DMS114 treated with DMSO at 0.1 percent for 48 hours (cell line): ENCODE data around the gene SPG7.

ENCODE experiments used
- DNase-seq: peaks from one replicate; lab custom pipeline; 2025; ENCODE audit not compliant: unreplicated experiment; lab: John Stamatoyannopoulos, UW

The SPG7 gene

DNA sequence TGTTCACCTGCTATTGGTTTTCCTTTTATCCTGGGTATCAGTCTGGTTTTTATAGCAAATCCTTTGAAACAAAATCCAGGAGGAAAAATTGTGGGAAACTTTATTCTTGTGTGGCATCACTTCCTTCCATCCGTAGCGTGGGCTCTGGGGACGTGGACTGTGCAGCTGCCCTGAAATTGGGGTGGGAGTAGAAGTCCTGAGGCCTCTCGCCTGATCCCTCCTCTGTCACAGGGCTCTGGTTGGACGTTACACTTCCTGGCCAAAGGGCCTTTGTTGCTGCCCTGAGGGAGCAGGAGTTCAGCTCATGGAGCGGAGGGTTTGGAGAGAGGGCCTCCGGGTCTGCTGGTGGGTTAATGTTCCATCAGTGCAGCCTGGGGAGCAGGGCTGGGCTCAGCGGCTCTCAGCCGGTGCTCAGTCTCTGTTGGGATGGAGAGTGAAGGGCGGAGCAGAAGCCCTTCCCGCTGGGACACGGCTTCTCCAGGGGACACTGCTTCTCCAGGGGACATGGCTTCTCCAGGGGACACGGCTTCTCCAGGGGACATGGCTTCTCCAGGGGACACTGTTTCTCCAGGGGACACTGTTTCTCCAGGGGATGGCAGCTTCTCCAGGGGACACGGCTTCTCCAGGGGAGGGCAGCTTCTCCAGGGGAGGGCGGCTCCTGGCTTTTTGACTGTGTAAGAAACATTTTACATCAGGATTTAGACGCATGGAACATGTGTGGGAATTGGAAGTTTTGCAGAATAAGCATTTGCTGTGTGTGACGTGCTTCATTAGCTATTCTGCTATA, 37.0 kb downstream of the SPG7 start:
- DNase-seq: no peak

DNA sequence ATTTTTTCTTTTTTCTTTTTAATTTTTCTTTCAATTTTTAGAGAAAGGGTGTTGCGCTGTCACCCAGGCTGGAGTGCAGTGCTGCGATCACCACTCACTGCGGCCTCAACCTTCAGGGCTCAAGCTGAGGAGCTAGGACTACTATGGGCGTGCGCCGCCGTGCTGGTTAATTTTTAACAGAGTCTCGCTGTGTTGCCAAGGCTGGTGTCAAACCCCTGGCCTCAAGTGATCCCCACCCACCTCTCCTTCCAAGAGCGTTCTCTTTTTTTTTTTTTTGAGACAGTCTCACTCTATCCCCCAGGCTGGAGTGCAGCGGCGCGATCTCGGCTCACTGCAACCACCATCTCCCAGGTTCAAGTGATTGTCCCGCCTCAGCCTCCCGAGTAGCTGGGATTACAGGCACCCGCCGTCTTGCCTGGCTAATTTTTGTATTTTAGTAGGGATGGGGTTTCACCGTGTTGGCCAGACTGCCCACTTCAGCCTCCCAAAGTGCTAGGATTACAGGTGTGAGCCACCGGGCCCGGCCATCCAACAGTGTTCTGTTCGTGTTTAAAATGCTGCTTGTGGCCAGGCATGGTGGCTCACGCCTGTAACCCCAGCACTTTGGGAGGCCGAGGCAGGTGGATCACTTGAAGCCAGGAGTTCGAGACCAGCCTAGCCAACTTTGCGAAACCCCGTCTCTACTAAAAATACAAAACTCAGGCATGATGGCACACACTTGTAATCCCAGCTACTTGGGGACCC, 37.8 kb downstream of the SPG7 start:
- no peak for DNase-seq

DNA sequence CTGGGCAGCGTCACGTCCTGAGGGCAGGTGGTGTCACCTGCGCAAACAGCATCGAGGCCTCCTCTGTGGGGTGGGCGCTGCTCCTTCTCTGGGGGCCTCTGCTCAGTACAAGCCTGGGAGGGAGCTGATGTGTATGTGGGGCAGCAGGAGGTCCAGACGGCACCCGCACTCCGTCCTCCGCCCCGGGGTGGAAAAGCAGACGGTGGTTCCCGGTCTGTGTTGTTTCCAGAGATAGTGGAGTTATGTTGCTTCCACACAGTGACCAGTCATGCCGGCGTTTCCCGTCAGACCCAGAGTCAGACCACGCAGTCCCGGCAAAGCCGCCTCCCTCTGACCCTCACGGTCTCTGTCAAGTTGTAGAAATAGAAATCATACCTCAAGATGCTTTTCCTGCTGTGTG, 38.6 kb downstream of the SPG7 start:
- DNase-seq: no peak

DNA sequence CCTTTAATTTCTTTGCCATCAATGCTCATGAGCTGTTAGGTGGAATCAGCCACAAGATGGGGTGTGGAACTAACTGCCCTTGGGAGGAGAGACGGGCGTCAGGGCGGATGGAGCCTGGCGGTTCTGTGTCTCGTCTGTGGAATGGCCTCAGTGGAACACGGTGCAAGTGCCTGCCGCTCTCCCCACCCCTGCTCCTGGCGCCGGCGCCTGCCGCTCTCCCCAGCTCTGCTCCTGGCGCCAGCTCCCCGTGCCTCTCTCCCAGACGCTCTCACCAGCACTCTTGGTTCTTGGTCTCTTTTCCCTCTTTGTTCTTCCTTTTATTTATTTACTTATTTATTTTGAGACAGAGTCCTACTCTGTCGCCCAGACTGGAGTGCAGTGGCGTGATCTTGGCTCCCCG, 39.1 kb downstream of the SPG7 start:
- no peak for DNase-seq

DNA sequence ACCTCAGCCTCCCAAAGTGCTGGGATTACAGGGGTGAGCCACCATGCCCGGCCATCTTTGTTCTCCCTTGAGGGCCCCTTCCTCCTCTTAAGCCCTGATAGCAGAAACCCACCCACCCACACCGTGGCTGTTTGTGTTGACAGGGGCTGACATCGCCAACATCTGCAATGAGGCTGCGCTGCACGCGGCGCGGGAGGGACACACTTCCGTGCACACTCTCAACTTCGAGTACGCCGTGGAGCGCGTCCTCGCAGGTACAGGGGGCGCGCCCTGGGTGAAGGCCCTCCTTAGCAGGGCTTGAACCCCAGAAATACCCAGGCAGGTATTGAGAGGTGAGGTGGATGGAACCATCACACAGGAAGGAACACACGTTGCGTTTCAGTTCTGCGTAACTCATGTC, 39.7 kb downstream of the SPG7 start:
- no peak for DNase-seq

DNA sequence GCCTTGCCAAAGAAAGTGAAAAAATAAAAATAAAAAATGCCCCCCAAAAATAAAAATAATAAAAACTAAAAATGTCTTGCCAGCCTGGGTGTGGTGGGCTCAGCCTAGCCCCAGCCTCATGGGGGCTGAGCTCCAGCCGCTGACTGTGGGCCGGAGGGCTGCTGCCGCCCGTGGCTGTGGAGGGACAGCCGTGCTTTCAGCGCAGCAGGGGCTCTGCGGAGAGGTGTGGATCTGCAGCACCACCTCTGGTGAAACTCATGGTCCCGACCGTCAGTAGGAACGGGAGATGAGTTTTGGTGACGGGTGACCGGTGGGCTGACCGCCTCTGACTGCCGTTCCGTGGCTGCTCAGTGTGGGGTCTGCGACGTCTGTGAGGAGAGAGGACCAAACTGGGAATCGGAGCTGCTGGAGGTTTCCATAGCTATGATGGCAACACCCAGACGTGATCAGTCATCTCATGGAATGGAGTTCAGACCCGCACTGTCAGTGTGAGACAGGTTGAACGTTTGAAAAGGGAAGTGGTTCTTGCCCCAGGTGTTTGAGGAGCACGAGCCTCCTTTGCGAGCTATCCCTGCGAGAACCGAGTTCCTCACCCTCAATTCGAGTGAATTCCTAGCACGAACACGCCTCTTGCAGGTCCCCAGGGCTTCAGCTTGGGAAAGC, 40.3 kb downstream of the SPG7 start:
- no peak for DNase-seq

DNA sequence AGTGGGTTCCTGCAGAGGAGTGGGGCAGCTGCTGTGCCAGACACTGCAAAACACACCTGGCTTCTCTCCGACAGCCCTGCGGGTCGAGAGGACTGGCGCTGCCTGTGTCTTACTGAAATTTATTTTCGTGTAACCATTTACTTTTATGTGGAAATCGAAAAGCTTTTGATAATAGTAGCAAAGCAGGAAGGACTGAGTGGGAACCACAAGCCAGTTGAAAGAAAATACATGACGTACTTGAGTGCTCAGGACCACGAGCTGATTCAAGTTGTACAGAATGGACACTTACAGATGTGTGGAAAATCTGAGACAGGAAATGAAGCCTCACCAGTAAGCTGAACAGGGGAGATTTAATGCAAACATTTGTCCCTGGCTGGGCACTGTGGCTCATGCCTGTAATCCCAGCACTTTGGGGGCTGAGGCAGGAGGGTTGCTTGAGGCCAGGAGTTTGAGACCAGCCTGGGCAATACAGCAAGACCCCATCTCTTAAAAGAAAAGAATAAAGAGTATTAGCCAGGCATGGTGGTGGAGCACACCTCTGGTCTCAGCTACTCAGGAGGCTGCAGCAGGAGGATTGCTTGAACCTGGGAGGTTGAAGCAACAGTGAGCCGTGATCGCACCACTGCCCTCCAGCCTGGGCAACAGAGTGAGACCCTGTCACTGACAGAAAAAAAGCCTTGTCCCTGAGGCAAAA, 41.0 kb downstream of the SPG7 start:
- no peak for DNase-seq

DNA sequence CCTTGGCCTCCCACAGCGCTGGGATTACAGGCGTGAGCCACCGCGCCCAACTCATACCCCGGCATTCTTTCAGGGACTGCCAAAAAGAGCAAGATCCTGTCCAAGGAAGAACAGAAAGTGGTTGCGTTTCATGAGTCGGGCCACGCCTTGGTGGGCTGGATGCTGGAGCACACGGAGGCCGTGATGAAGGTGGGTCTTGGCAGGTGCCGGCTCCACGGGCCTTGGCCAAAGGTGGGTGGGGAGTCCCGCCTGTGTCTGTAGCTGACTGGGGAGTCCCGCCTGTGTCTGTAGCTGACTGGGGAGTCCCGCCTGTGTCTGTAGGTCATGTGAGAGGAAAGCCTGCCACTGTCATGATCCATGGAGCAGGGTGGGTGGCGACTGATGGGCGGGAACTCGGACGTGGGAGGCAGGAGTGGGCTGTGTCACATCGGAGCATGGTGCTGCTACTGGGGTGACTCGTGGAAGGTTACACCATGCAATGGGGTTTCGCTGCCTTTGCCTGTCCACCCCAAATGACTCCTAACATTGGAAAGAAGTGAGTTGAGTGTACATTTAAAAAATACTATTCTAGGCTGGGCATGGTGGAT, 42.3 kb downstream of the SPG7 start:
- DNase-seq: no peak

DNA sequence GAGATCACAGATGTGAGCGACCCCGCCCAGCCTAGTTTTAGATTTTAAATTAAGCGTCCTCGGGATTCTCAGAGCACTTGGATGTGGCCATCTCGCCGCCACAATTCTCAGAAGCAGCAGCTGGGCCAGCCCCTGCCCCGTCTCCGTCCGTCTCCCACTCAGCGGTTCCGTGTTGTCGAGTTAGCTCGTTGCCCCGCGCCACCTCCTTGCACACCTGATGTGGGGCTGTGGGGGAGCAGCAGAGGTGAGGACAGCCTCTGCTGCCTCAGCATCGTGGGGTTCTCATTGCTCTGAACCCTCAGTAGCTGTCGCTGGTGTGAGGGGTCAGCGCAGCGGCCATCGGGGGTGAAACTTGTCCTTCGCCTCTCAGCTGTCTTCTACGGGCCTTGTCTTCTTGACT, 44.1 kb downstream of the SPG7 start:
- no peak for DNase-seq

DNA sequence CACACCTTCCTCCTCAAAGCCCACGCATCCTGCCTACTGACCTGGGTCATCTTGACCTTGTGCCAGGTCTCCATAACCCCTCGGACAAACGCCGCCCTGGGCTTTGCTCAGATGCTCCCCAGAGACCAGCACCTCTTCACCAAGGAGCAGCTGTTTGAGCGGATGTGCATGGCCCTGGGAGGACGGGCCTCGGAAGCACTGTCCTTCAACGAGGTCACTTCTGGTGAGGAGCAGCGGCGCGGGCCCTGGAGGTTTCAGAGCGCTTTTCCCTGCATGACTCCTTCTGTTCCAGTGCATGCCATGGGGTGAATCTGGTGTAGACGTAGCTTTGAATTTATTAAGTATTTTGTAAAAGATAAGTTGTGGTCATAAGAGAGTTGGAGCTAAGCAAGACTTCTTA, 44.7 kb downstream of the SPG7 start:
- no peak for DNase-seq

DNA sequence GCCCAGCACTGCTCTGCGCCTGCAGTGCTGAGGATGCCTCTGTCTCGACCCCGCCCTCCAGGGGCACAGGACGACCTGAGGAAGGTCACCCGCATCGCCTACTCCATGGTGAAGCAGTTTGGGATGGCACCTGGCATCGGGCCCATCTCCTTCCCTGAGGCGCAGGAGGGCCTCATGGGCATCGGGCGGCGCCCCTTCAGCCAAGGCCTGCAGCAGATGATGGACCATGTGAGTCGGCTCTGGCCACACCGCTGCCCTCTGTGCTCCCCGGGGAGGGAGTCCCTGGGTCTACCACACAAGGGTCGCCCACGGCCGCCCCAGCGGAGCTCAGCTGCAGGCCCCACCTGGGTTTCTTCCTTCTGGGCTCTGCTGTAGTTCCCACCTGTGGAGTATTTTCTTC, 45.5 kb downstream of the SPG7 start:
- no peak for DNase-seq

DNA sequence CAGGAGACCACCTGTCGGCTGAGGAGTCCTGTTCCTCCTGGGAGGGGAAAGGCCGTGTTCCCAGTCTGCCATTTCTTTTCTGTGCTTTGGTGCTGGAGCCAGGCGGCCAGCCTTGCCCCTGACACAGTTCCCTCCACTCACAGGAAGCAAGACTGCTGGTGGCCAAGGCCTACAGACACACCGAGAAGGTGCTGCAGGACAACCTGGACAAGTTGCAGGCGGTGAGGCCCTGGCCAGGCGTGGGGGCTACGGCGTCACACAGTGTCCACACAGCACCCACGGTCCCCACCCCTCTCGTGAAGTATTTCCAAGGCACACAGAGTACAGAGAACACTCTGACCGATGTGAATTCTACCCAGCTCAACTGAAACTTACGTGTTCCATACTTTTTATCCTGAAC, 46.1 kb downstream of the SPG7 start:
- no peak for DNase-seq

DNA sequence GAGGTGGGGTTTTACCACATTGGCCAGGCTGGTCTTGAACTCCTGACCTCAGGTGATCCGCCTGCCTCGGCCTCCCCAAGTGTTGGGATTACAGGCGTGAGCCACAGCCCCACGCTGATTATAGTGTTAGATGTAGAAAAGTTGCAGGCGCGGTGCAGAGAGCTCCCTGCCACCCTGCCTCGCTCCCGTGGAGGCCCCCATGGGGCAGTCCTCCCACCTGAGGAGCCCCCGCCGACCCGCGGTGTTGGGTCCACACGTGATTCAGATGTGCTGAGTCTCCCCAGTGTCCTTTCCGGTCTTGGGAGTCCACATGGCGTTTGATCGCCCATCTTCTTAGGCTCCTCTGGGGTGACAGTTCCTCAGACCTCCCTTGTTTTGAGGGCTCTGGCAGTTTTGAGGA, 47.1 kb downstream of the SPG7 start:
- DNase-seq: no peak

DNA sequence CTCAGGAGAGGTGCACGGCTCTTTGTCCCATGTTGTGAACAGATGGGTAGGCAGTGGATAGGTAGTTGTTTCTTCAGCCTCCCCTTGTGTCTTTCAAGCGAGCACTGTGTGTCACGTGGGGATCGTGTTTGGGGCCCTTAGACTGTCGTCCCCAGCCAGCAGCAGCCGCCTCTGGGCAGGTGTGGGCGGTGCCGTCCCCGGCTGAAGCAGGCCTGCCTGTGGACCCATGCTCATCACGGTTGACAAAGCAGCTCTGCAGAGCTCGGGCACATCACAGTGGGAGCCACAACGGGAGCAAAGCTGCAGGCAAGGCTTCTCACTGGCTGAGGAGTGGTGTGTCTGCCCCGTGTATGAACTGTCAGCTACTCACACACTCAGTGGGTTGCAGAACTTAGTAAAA, 47.6 kb downstream of the SPG7 start:
- no peak for DNase-seq

DNA sequence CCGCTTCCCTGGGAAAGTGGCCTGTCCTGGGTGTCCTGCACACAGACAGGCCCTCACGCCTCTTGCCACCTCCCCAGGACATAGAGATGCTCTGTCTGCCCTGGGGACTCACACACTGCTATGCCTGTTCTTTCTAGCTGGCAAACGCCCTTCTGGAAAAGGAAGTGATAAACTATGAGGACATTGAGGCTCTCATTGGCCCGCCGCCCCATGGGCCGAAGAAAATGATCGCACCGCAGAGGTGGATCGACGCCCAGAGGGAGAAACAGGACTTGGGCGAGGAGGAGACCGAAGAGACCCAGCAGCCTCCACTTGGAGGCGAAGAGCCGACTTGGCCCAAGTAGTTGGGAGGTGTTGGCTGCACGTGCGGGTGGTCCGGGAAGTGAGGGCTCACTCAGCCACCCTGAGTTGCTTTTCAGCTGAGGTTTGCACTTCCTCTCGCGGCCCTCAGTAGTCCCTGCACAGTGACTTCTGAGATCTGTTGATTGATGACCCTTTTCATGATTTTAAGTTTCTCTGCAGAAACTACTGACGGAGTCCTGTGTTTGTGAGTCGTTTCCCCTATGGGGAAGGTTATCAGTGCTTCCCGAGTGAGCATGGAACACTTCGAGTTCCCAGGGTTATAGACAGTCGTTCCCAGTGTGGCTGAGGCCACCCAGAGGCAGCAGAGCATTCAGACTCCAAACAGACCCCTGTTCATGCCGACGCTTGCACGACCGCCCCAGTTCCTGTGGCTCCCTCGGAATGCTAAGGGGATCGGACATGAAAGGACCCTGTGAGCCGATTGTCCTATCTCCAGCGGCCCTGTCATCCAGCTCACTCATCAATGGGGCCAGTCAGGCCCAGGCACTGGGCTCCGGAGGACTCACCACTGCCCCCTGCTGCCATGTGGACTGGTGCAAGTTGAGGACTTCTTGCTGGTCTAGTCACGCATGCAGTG, 48.8 kb downstream of the SPG7 start:
- peak; percentile 36 for DNase-seq

DNA sequence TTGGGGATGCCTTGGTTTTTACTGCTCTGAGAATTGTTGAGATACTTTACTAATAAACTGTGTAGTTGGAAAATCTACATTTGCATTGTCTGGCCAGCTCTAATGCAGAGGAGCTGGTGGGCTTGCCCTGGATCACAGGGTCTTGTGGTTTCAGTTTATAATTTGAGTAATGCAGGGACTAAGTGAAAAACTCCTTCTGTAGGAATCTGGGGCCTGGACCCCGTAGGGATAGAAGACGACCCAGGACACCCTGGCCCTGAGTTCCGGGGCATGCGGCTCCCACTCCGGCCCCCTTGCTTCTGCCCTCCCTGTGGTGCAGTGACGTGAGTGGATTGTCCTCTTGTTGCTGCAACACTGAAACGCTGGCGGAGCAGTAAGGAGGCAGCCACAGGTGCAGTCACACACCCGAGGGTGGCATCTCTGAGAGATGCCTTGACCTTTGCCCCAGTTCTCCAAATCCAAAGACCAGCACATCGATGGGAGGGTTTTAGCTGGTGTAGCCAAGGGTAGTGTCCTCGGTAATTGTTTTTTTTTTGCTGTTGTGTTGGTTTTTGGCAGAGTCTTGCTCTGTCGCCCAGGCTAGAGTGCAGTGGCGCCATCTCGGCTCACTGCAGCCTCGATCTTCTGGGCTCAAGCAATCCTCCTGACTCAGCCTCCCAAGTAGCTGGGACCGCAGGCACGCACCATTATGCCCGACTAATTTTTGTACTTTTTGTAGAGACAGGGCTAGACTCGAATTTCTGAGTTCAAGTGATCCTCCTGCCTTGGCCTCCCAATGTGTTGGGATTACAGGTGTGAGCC, 49.7 kb downstream of the SPG7 start:
- DNase-seq: no peak

DNA sequence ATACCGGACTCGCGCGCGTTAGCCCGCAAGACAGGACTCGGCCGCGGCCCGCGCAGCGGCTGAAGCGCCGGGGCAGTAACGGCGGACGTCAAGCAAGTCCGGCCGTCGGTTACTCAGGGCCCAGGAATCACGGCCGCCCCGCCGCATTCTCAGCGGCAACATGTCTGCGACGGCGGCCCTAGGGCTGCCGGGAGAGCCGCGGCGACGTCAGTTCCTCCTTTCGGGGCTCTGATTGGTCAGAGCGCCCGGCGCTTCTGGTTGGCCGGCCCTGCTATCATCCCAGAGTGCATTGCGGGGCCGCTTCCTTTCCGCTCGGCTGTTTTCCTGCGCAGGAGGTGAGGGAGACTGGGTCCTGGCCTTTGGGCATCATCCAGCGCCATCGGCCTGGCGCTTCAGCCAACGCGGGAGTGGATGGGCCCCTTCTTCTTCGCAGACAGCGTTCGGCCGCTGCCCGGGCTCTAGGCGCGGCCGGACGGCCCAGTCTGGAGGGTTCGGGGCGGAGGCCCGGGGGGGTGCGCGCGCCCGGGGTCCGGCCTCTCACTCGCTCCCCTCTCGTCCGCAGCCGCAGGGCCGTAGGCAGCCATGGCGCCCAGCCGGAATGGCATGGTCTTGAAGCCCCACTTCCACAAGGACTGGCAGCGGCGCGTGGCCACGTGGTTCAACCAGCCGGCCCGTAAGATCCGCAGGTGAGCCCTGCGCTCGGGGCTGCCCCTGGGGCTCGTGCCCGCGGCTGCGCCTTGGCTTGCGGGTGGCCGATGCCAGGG, 52.4 kb downstream of the SPG7 start, which contains the start of gene RPL13:
Gene RPL13 (plus strand): TSS at position 305 of the 764 bp plus-strand sequence. CDS start 278 bp downstream, at position 583.
- DNase-seq: peak; percentile 90

DNA sequence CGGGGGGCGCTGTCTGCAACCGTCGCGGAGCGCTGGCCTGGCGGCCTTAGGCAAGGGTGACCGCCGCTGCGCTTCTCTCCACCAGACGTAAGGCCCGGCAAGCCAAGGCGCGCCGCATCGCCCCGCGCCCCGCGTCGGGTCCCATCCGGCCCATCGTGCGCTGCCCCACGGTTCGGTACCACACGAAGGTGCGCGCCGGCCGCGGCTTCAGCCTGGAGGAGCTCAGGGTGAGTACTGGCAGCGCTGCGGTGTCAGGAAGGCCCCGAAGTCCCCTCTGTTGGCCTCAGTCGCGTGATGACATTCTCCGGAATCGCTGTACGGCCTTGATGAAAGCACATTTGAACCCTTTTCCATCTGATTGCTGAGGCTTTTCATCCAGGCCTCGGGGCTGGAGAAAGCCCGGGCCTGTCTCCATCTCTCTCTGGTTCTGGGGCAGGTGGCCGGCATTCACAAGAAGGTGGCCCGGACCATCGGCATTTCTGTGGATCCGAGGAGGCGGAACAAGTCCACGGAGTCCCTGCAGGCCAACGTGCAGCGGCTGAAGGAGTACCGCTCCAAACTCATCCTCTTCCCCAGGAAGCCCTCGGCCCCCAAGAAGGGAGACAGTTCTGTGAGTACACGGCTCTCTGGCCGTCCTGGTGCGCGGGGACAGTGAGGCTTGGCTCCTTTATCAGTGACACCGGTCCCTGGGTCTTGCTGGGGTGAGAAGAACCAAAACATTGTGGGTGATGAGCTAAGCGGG, 53.1 kb downstream of the SPG7 start:
- no peak for DNase-seq
